GM23248 (cell line): Measurements from ENCODE around the gene DLD.

Experiments
- EZH2 ChIP-seq: fragments of 200-600 bp; sonication (generic); IDR thresholded peaks from 2 replicates; pipeline ENCODE4 v1.6.1; 2018; ENCODE audit warnings: antibody characterized with exemption, mild to moderate bottlenecking; ENCODE audit not compliant: insufficient read depth, poor library complexity, severe bottlenecking
- EZH2phosphoT487 ChIP-seq: fragments of 200-600 bp; sonication (generic); IDR thresholded peaks from 2 replicates; pipeline ENCODE4 v1.6.1; 2018; ENCODE audit warnings: antibody characterized with exemption, moderate library complexity, mild to moderate bottlenecking, low read depth; ENCODE audit not compliant: insufficient read depth

- TF ChIP-seq EZH2 (no peak), EZH2phosphoT487 (no peak)
Observed at GRCh38 chr7:107937531-107937930, 46.5 kb downstream of the DLD start.
